Naive B cell (primary cell): ENCODE results near the gene ABCA9. TPM values are rescaled to one million over a fixed set of nuclear protein-coding genes. Genes with fewer than 3 reads are reported as not detected.
A peak's percentile ranks its signal among the peaks of the same experiment; 100 is the strongest.

Source experiments
- ATAC-seq, 2 donors: fragments of 150-1000 bp; cut with Tn5 transposase; 2 replicates each; pipeline ENCODE4 v1.10.0; 2021; ENCODE audit warnings: low read depth in 2 of 2, mild to moderate bottlenecking in 2 of 2, moderate library complexity in 2 of 2
- DNase-seq: peaks from one replicate; pipeline ENCODE4 v3.0.0; 2022
- H3K27ac Mint-ChIP-seq, 6 donors: one replicate each; pipeline ENCODE4 v1.8.0; 2020 to 2022; ENCODE audit warnings: mild to moderate bottlenecking in 6 of 6, mixed read lengths in 6 of 6, moderate library complexity in 5 of 6, inconsistent platforms in 2 of 6
- H3K27me3 Mint-ChIP-seq, 3 donors: one replicate each; pipeline ENCODE4 v1.8.0; 2021 to 2022; ENCODE audit warnings: mixed read lengths in 3 of 3, mild to moderate bottlenecking in 1 of 3
- H3K36me3 Mint-ChIP-seq, 2 donors: one replicate each; pipeline ENCODE4 v1.8.0; 2020 to 2022; ENCODE audit warnings: mixed read lengths in 2 of 2, inconsistent platforms in 1 of 2, mild to moderate bottlenecking in 1 of 2
- H3K4me1 Mint-ChIP-seq, 3 donors: one replicate each; pipeline ENCODE4 v1.8.0; 2020 to 2022; ENCODE audit warnings: mixed read lengths in 3 of 3, inconsistent platforms in 1 of 3, mild to moderate bottlenecking in 1 of 3, moderate library complexity in 1 of 3
- H3K4me3 Mint-ChIP-seq, 8 donors: one replicate each; pipeline ENCODE4 v1.8.0; 2020 to 2022; ENCODE audit warnings: mild to moderate bottlenecking in 8 of 8, mixed read lengths in 8 of 8, moderate library complexity in 8 of 8, inconsistent platforms in 2 of 8
- H3K9me3 Mint-ChIP-seq, 7 donors: one replicate each; pipeline ENCODE4 v1.8.0; 2020 to 2022; ENCODE audit warnings: mixed read lengths in 7 of 7, mild to moderate bottlenecking in 5 of 7, inconsistent platforms in 2 of 7, moderate library complexity in 1 of 7
- polyA plus RNA-seq, 6 donors: library from polyadenylated mRNA; unstranded; fragments of 300-500 nt; fragmentation: Illumina TruSeq; gene quantifications; one replicate each; pipeline ENCODE4 v1.2.3, GENCODE V29; 2021; ENCODE audit warnings: low read depth in 6 of 6

The ABCA9 gene
- polyA plus RNA-seq, 6 donors from 2014 or later, result not detected

- Mint-ChIP-seq H3K4me1 (peaks cover 13 to 16% (median 14%) of the 10 kb centered on the region in 3 donors), H3K27me3 (no peaks in the 10 kb centered on the region), H3K4me3 (no peak overlapping the region), H3K9me3 (peaks cover 0 to 6% (median 3%) of the 10 kb centered on the region in 7 donors), H3K36me3 (no peaks in the 10 kb centered on the region), H3K27ac (peak overlapping the region in 1 of 6 donors; percentile 17)
- DNase-seq, result no peak
- no peak for ATAC-seq
These were observed 2.3 kb upstream of the ABCA9 start for GRCh38 chr17:69062860-69063581.

DNA sequence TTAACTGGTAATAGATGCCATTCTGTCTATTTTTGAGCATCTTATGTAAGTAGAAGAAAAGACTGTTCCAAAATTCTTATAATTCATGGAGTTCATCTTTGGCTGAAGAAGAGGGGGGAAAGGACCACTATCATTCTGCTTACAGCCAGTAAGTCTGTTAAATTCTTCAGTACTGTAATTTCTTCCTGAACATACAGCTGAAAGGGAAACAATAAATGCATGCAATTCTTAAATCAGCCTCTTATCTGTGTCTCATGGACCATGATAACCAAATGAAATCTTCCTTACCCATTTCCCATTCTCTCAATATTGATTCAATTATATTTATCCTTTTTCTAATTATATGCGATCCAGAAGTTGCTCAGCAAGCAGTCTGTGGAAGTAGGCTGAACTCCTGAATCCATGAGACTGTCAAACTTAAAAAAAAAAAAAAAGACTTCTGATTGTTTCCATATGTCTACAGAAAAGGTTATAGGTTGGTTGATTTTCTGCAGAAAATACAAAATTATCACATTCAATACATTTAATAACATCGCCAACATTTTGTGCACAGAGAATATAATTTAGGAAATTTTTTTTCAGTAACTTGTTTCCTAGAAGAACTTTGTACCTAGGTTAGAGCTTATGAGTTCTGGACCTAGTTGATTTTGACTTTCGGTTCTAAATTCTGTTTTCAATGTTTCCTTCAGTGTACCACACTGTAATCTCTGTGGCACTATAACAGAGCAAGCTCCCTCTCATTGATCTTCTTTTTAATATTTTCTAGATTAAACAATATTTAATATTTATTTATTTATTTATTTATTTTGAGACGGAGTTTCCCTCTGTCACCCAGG, 1.2 kb upstream of the ABCA9 start:
- Mint-ChIP-seq H3K36me3 (no peaks in the 10 kb centered on the region), H3K4me3 (no peak overlapping the region), H3K9me3 (peaks cover 0 to 7% (median 3%) of the 10 kb centered on the region in 7 donors), H3K27ac (no peak overlapping the region), H3K4me1 (peaks cover 8 to 11% (median 9%) of the 10 kb centered on the region in 3 donors), H3K27me3 (no peaks in the 10 kb centered on the region)
- no peak for DNase-seq
- ATAC-seq, result no peak

GRCh38 chr17:69059458-69060175, 1.1 kb downstream of the ABCA9 start:
- peaks cover 8 to 25% (median 13%) of the 10 kb centered on the region in 7 donors for H3K9me3 Mint-ChIP-seq
- no peaks in the 10 kb centered on the region for H3K27me3 Mint-ChIP-seq
- H3K27ac Mint-ChIP-seq, result peak overlapping the region in 3 of 6 donors; percentile 15 to 68 (median 28)
- no peak for DNase-seq
- H3K36me3 Mint-ChIP-seq, result peaks cover 0 to 12% of the 10 kb centered on the region in 2 donors
- ATAC-seq, result no peak
- H3K4me3 Mint-ChIP-seq, result no peak overlapping the region
- H3K4me1 Mint-ChIP-seq, result peaks cover 0 to 4% (median 0%) of the 10 kb centered on the region in 3 donors

DNA sequence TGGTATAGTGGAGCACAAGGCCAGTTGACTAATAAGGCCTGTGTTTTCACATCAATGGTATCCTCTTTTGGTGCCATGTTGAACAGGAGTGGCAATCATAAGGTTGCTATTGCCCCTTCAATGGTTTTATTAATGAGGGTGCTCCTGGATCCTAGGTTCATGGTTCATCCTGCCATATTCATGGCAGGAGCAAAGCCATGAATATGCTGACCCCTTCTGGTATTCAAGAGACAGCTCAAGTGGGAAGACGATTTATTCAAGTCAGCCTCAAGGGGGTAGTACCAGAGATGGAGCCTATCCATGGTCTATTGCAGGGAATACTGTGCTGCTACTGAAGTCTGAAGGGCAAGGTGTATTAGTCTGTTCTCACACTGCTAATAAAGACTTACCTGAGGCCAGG, 2.6 kb downstream of the ABCA9 start:
- DNase-seq, result no peak
- no peak for ATAC-seq
- H3K27me3 Mint-ChIP-seq, result no peaks in the 10 kb centered on the region
- H3K4me3 Mint-ChIP-seq, result no peak overlapping the region
- no peak overlapping the region for H3K27ac Mint-ChIP-seq
- peaks cover 0 to 18% of the 10 kb centered on the region in 2 donors for H3K36me3 Mint-ChIP-seq
- H3K4me1 Mint-ChIP-seq, result peaks cover 0 to 4% (median 0%) of the 10 kb centered on the region in 3 donors
- peaks cover 8 to 29% (median 13%) of the 10 kb centered on the region in 7 donors for H3K9me3 Mint-ChIP-seq

GRCh38 chr17:69057280-69057679, 3.4 kb downstream of the ABCA9 start:
- H3K4me1 Mint-ChIP-seq, result peaks cover 0 to 4% (median 0%) of the 10 kb centered on the region in 3 donors
- H3K27ac Mint-ChIP-seq, result no peak overlapping the region
- no peak for ATAC-seq
- no peak for DNase-seq
- peaks cover 8 to 29% (median 13%) of the 10 kb centered on the region in 7 donors for H3K9me3 Mint-ChIP-seq
- no peak overlapping the region for H3K4me3 Mint-ChIP-seq
- no peaks in the 10 kb centered on the region for H3K27me3 Mint-ChIP-seq
- peaks cover 0 to 18% of the 10 kb centered on the region in 2 donors for H3K36me3 Mint-ChIP-seq

GRCh38 chr17:69056179-69056823, 4.4 kb downstream of the ABCA9 start:
- Mint-ChIP-seq H3K4me1 (peaks cover 0 to 4% (median 0%) of the 10 kb centered on the region in 3 donors), H3K27me3 (peaks cover 0 to 5% (median under 1%) of the 10 kb centered on the region in 3 donors), H3K4me3 (no peak overlapping the region), H3K27ac (no peak overlapping the region), H3K9me3 (peaks cover 8 to 29% (median 13%) of the 10 kb centered on the region in 7 donors), H3K36me3 (peaks cover 0 to 18% of the 10 kb centered on the region in 2 donors)
- DNase-seq (no peak), ATAC-seq (no peak)

DNA sequence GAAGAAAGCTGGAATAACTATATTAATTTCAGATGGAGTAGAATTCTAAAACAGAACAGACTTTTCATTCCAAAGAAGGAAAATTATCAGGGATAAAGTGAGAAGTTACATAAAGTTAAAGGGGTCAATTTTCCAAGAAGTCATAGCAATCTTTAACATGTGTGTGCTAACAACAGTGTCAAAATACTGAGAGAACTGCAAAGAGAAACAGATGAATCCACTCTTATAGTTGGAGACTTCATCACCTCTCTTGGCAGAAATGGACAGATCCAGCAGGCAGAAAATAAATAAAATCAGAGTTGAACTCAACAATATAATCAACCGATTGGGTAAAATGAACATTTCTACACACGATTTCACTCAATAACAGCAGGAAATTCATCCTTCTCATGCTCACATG, 5.4 kb downstream of the ABCA9 start:
- Mint-ChIP-seq H3K9me3 (peaks cover 8 to 29% (median 13%) of the 10 kb centered on the region in 7 donors), H3K27me3 (peaks cover 0 to 6% (median 5%) of the 10 kb centered on the region in 3 donors), H3K4me3 (no peak overlapping the region), H3K27ac (no peak overlapping the region), H3K4me1 (no peaks in the 10 kb centered on the region), H3K36me3 (peaks cover 0 to 18% of the 10 kb centered on the region in 2 donors)
- ATAC-seq, result no peak
- DNase-seq, result no peak

GRCh38 chr17:69050999-69051775, 9.5 kb downstream of the ABCA9 start:
- no peak for DNase-seq
- Mint-ChIP-seq H3K36me3 (peaks cover 0 to 17% of the 10 kb centered on the region in 2 donors), H3K27me3 (peaks cover 0 to 6% (median 5%) of the 10 kb centered on the region in 3 donors), H3K27ac (peak overlapping the region in 1 of 6 donors; percentile 8), H3K4me3 (no peak overlapping the region), H3K4me1 (peaks cover 0 to 7% (median 0%) of the 10 kb centered on the region in 3 donors), H3K9me3 (peaks cover 0 to 19% (median 10%) of the 10 kb centered on the region in 7 donors)
- ATAC-seq, result no peak

DNA sequence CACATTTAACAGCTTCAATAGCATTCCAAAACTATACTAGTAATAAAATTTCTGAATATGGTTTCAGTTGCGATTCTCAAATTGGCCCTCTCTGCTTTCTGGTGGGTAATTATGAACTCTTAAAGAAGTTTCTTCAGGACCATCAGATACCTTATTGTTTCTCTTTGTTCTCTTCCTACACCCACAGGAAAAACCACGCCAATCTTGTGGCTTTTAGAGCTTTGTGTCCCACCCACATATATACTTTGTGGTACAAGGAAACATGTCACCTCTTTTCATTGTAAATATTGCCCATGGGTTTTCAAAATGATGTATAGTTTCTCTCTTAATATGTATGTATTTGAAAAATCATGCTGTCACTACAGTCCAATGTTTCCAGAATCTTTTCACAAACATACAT, 12.1 kb downstream of the ABCA9 start:
- peaks cover 0 to 5% of the 10 kb centered on the region in 2 donors for H3K36me3 Mint-ChIP-seq
- no peak overlapping the region for H3K27ac Mint-ChIP-seq
- H3K9me3 Mint-ChIP-seq, result peaks cover 0 to 8% (median 0%) of the 10 kb centered on the region in 7 donors
- DNase-seq, result no peak
- H3K4me3 Mint-ChIP-seq, result no peak overlapping the region
- peaks cover 0 to 6% (median 5%) of the 10 kb centered on the region in 3 donors for H3K27me3 Mint-ChIP-seq
- H3K4me1 Mint-ChIP-seq, result peaks cover 0 to 7% (median 0%) of the 10 kb centered on the region in 3 donors
- ATAC-seq, result no peak

- peaks cover 0 to 6% (median 5%) of the 10 kb centered on the region in 3 donors for H3K27me3 Mint-ChIP-seq
- no peak for DNase-seq
These were observed 13.1 kb downstream of the ABCA9 start for GRCh38 chr17:69047368-69048263.

DNA sequence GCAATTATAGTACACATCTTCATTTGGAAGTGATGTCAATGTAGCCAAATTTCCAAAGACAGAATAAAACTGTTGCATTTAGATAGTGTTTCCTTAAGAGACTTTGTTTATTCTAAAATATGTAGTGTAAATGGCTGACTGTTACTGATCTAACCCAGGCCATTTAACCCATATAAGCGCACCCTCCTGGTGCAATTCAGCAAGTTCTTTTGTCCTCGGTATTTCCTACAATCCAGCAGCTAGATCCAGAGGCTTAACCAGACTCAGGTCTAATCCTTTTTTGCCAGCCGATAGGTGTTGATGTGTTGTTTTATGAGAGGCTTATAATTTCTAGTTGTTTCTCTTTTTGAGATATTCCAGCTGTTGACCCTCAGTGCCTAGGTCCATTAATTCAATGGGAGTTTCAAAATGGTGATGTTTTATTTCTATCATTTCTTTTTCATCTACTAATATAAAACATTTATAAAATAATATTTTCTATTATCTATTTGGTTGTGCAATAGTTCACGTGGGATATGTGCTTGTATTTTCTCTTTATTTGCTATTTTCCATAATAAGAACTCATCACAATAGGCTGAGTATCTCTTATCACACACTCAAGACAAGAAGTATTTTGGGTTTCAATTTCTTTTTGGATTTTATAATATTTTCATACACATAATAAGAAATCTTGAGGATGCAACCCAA, 14.5 kb downstream of the ABCA9 start:
- Mint-ChIP-seq H3K9me3 (peaks cover 0 to 8% (median 0%) of the 10 kb centered on the region in 7 donors), H3K4me3 (no peak overlapping the region)

More at GRCh38 chr17:69047368-69048263, 13.1 kb downstream of the ABCA9 start:
- no peak for ATAC-seq
- Mint-ChIP-seq H3K4me1 (peaks cover 0 to 7% (median 0%) of the 10 kb centered on the region in 3 donors), H3K27ac (peak overlapping the region in 1 of 6 donors; percentile 64), H3K9me3 (peaks cover 0 to 8% (median 0%) of the 10 kb centered on the region in 7 donors), H3K4me3 (no peak overlapping the region), H3K36me3 (no peaks in the 10 kb centered on the region)

More for the DNA sequence above, 14.5 kb downstream of the ABCA9 start:
- H3K27ac Mint-ChIP-seq, result no peak overlapping the region
- H3K4me1 Mint-ChIP-seq, result peaks cover 0 to 7% (median 0%) of the 10 kb centered on the region in 3 donors
- peaks cover 0 to 5% (median 0%) of the 10 kb centered on the region in 3 donors for H3K27me3 Mint-ChIP-seq
- no peaks in the 10 kb centered on the region for H3K36me3 Mint-ChIP-seq
- DNase-seq, result no peak
- ATAC-seq, result no peak
